ENCODE results near the gene LYRM7. TPM values are rescaled to one million over a fixed set of nuclear protein-coding genes. Genes with fewer than 3 reads are reported as not detected.
"Not testable (repeated sequence)": the region's sequence is repeated elsewhere in the genome, so short reads cannot be mapped to it uniquely, and the experiment has no call there.

Gene LYRM7
- polyA plus RNA-seq, 6 donors from 2014 or later = 5.8 to 11.4 (median 9.6) TPM

- Mint-ChIP-seq H3K36me3 (peaks cover 5 to 7% of the 10 kb centered on the region in 2 donors), H3K9me3 (no peaks in the 10 kb centered on the region), H3K4me3 (no peak overlapping the region), H3K27me3 (no peaks in the 10 kb centered on the region), H3K27ac (peak overlapping the region in 1 of 6 donors; percentile 41), H3K4me1 (no peaks in the 10 kb centered on the region)
- ATAC-seq (ENCODE audit: low read depth in 2 of 2) (no peak), DNase-seq (no peak)
Observed at GRCh38 chr5:131193106-131193505, 22.4 kb downstream of the LYRM7 start.

- H3K4me1 Mint-ChIP-seq; H3K36me3 Mint-ChIP-seq; ATAC-seq (ENCODE audit: low read depth in 2 of 2); H3K27ac Mint-ChIP-seq; H3K27me3 Mint-ChIP-seq; H3K9me3 Mint-ChIP-seq; DNase-seq; H3K4me3 Mint-ChIP-seq: not testable (repeated sequence)
Observed at GRCh38 chr5:131193897-131194296, 23.2 kb downstream of the LYRM7 start.

- ATAC-seq (ENCODE audit: low read depth in 2 of 2) = no peak
- Mint-ChIP-seq H3K36me3 (peaks cover 1 to 5% of the 10 kb centered on the region in 2 donors), H3K9me3 (no peaks in the 10 kb centered on the region), H3K4me3 (no peak overlapping the region), H3K4me1 (no peaks in the 10 kb centered on the region), H3K27ac (peak overlapping the region in 5 of 6 donors; percentile 41 to 69 (median 57)), H3K27me3 (no peaks in the 10 kb centered on the region)
- DNase-seq = no peak
Observed at GRCh38 chr5:131194725-131195124, 24.0 kb downstream of the LYRM7 start.

GRCh38 chr5:131195696-131196095, 25.0 kb downstream of the LYRM7 start:
- H3K9me3 Mint-ChIP-seq = no peaks in the 10 kb centered on the region
- DNase-seq (no peak), ATAC-seq (ENCODE audit: low read depth in 2 of 2) (no peak)
- H3K36me3 Mint-ChIP-seq = peaks cover 0 to 5% of the 10 kb centered on the region in 2 donors
- H3K4me3 Mint-ChIP-seq = no peak overlapping the region
- H3K27ac Mint-ChIP-seq = peak overlapping the region in 4 of 6 donors; percentile 33 to 86 (median 58)
- H3K4me1 Mint-ChIP-seq = no peaks in the 10 kb centered on the region
- no peaks in the 10 kb centered on the region for H3K27me3 Mint-ChIP-seq

- DNase-seq (no peak), ATAC-seq (ENCODE audit: low read depth in 2 of 2) (no peak)
- no peaks in the 10 kb centered on the region for H3K27me3 Mint-ChIP-seq
- H3K4me3 Mint-ChIP-seq = no peak overlapping the region
- no peaks in the 10 kb centered on the region for H3K9me3 Mint-ChIP-seq
- peaks cover 0 to 5% of the 10 kb centered on the region in 2 donors for H3K36me3 Mint-ChIP-seq
- no peaks in the 10 kb centered on the region for H3K4me1 Mint-ChIP-seq
- peak overlapping the region in 1 of 6 donors; percentile 15 for H3K27ac Mint-ChIP-seq
Observed at GRCh38 chr5:131196331-131196730, 25.6 kb downstream of the LYRM7 start.

GRCh38 chr5:131198625-131199024, 27.9 kb downstream of the LYRM7 start:
- Mint-ChIP-seq H3K4me3 (no peak overlapping the region), H3K27me3 (no peaks in the 10 kb centered on the region), H3K4me1 (no peaks in the 10 kb centered on the region), H3K27ac (no peak overlapping the region), H3K36me3 (peaks cover 0 to 5% of the 10 kb centered on the region in 2 donors), H3K9me3 (no peaks in the 10 kb centered on the region)
- DNase-seq = no peak
- no peak for ATAC-seq (ENCODE audit: low read depth in 2 of 2)

- peak overlapping the region in 1 of 6 donors; percentile 8 for H3K27ac Mint-ChIP-seq
- no peak overlapping the region for H3K4me3 Mint-ChIP-seq
- H3K27me3 Mint-ChIP-seq = no peaks in the 10 kb centered on the region
- H3K9me3 Mint-ChIP-seq = no peaks in the 10 kb centered on the region
- peaks cover 0 to 5% of the 10 kb centered on the region in 2 donors for H3K36me3 Mint-ChIP-seq
- DNase-seq (no peak), ATAC-seq (ENCODE audit: low read depth in 2 of 2) (no peak)
- H3K4me1 Mint-ChIP-seq = no peaks in the 10 kb centered on the region
Observed at GRCh38 chr5:131200560-131200959, 29.8 kb downstream of the LYRM7 start.

- Mint-ChIP-seq H3K36me3 (no peaks in the 10 kb centered on the region), H3K4me1 (peaks cover 14 to 19% (median 15%) of the 10 kb centered on the region in 3 donors), H3K4me3 (no peak overlapping the region), H3K27me3 (no peaks in the 10 kb centered on the region), H3K9me3 (no peaks in the 10 kb centered on the region), H3K27ac (peak overlapping the region in 1 of 6 donors; percentile 84)
- DNase-seq (no peak), ATAC-seq (ENCODE audit: low read depth in 2 of 2) (no peak)
Observed at GRCh38 chr5:131204964-131205363, 34.2 kb downstream of the LYRM7 start.

GRCh38 chr5:131206061-131206460, 35.3 kb downstream of the LYRM7 start:
- DNase-seq = no peak
- H3K36me3 Mint-ChIP-seq = no peaks in the 10 kb centered on the region
- ATAC-seq (ENCODE audit: low read depth in 2 of 2) = no peak
- no peaks in the 10 kb centered on the region for H3K9me3 Mint-ChIP-seq
- H3K27me3 Mint-ChIP-seq = no peaks in the 10 kb centered on the region
- peak overlapping the region in 4 of 6 donors; percentile 19 to 97 (median 65) for H3K27ac Mint-ChIP-seq
- no peak overlapping the region for H3K4me3 Mint-ChIP-seq
- peaks cover 23 to 28% (median 24%) of the 10 kb centered on the region in 3 donors for H3K4me1 Mint-ChIP-seq

GRCh38 chr5:131206772-131207171, 36.0 kb downstream of the LYRM7 start:
- Mint-ChIP-seq H3K27me3 (no peaks in the 10 kb centered on the region), H3K36me3 (no peaks in the 10 kb centered on the region), H3K9me3 (no peaks in the 10 kb centered on the region), H3K27ac (peak overlapping the region in 3 of 6 donors; percentile 2 to 97 (median 14)), H3K4me1 (peaks cover 28 to 34% (median 29%) of the 10 kb centered on the region in 3 donors), H3K4me3 (no peak overlapping the region)
- ATAC-seq (ENCODE audit: low read depth in 2 of 2) (no peak), DNase-seq (no peak)

GRCh38 chr5:131209175-131209505, 38.4 kb downstream of the LYRM7 start:
- Mint-ChIP-seq H3K36me3 (peaks cover 6 to 8% of the 10 kb centered on the region in 2 donors), H3K27ac (peak overlapping the region; percentile 97 to 99 (median 99)), H3K9me3 (no peaks in the 10 kb centered on the region), H3K4me3 (peak overlapping the region; percentile 79 to 98 (median 90)), H3K27me3 (no peaks in the 10 kb centered on the region), H3K4me1 (peaks cover 39 to 48% (median 44%) of the 10 kb centered on the region in 3 donors)
- no peak for DNase-seq
- ATAC-seq (ENCODE audit: low read depth in 2 of 2) = no peak

GRCh38 chr5:131209506-131210150, 38.9 kb downstream of the LYRM7 start:
- no peaks in the 10 kb centered on the region for H3K9me3 Mint-ChIP-seq
- ATAC-seq (ENCODE audit: low read depth in 2 of 2) (peak; percentile 81 to 86), DNase-seq (peak; percentile 91)
- peaks cover 6 to 8% of the 10 kb centered on the region in 2 donors for H3K36me3 Mint-ChIP-seq
- peak overlapping the region; percentile 79 to 98 (median 93) for H3K4me3 Mint-ChIP-seq
- peaks cover 43 to 53% (median 48%) of the 10 kb centered on the region in 3 donors for H3K4me1 Mint-ChIP-seq
- peak overlapping the region; percentile 97 to 99 (median 99) for H3K27ac Mint-ChIP-seq
- H3K27me3 Mint-ChIP-seq = no peaks in the 10 kb centered on the region

GRCh38 chr5:131210151-131210510, 39.4 kb downstream of the LYRM7 start:
- H3K27ac Mint-ChIP-seq = peak overlapping the region; percentile 97 to 99 (median 99)
- H3K4me1 Mint-ChIP-seq = peaks cover 48 to 58% (median 53%) of the 10 kb centered on the region in 3 donors
- H3K27me3 Mint-ChIP-seq = no peaks in the 10 kb centered on the region
- no peaks in the 10 kb centered on the region for H3K9me3 Mint-ChIP-seq
- ATAC-seq (ENCODE audit: low read depth in 2 of 2) (no peak), DNase-seq (no peak)
- H3K4me3 Mint-ChIP-seq = peak overlapping the region; percentile 79 to 98 (median 93)
- peaks cover 6 to 8% of the 10 kb centered on the region in 2 donors for H3K36me3 Mint-ChIP-seq

- DNase-seq (no peak), ATAC-seq (ENCODE audit: low read depth in 2 of 2) (no peak)
- Mint-ChIP-seq H3K27me3 (no peaks in the 10 kb centered on the region), H3K36me3 (peaks cover 6 to 8% of the 10 kb centered on the region in 2 donors), H3K9me3 (no peaks in the 10 kb centered on the region), H3K4me3 (peak overlapping the region; percentile 79 to 98 (median 93)), H3K27ac (peak overlapping the region; percentile 96 to 99 (median 98)), H3K4me1 (peaks cover 48 to 66% (median 61%) of the 10 kb centered on the region in 3 donors)
Observed at GRCh38 chr5:131211669-131212068, 40.9 kb downstream of the LYRM7 start.

Data from naive B cell (primary cell).